CMK (cell line): Measurements from ENCODE around the gene MPPED2.
"Not testable (repeated sequence)": the region's sequence is repeated elsewhere in the genome, so short reads cannot be mapped to it uniquely, and the experiment has no call there.

Experiments used
- DNase-seq: peaks from one replicate; pipeline ENCODE4 v3.0.0-alpha.2; 2010; ENCODE audit warnings: low read depth

MPPED2 gene

DNA sequence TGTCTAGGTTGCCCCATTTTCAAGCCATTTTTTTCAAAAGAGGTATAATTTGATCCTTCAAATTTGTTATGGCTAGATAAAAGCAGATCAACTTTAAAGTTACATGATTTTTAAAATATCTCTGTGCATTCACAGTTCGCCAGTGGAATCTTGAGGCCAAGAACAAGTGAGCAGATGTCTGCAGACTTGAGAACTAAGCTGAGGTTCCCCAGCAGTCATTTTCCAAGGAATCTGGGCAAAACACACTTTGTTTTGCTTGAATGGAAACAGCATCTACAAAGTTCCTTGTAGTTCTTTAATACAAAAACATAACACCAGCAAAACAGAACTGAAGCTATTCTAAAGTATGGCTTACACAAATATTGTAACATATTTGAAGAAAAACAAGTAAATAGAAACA lies 7.7 kb downstream of the MPPED2 start:
- no peak for DNase-seq

DNA sequence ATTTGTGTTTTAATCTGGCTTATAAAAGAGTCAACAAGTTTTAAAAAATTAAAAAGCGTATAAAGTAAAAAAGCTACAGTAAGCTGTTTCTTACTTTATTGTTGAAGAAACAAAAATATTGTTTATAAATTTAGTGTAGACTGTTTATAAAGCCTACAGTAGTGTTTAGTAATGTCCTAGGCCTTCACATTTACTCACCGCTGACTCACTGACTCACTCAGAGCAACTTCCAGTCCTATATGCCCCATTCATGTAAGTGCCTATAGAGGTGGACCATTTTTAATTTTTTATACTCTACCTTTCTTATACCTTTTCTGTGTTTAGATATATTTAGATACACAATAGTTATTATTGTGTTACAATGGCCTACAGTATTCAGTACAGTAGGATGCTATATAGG lies 12.2 kb downstream of the MPPED2 start:
- DNase-seq = no peak

DNA sequence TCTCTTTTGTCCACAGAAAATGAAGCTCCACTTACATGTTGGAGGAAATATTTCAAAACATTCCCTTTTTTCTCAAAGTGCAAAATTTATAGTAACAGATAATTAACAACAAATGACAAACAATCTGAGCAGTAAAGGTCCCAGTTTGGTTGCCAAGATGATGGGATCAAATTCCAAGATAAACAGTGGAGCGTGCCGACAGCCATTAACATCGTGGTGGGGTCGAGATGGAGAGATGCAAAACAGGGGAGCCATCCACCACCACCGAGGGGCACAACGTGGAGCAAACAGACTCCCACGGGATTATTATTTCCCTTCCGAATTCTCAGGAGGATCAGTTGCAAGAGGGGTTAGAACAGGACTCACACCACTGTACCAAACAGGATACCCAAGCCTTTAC lies 17.2 kb downstream of the MPPED2 start:
- DNase-seq = no peak

DNA sequence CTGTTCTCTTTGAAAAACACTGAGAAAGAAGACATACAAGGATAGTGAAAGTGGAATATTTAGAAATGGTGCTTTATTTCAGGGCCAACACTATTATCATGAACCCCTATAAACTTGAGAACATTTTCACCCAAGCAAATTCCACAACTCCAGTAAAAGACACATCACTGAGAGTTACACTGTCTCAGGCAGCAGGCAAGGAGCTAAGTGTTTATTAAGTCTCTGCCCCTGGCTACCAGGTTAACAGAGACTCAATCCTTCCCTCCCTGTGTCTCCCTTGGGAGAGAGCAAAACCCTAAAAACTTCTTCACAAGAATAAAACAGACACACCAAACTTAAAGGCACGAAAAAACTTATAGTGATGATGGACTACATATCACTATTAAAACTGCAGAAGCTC lies 18.5 kb downstream of the MPPED2 start:
- DNase-seq = no peak

DNA sequence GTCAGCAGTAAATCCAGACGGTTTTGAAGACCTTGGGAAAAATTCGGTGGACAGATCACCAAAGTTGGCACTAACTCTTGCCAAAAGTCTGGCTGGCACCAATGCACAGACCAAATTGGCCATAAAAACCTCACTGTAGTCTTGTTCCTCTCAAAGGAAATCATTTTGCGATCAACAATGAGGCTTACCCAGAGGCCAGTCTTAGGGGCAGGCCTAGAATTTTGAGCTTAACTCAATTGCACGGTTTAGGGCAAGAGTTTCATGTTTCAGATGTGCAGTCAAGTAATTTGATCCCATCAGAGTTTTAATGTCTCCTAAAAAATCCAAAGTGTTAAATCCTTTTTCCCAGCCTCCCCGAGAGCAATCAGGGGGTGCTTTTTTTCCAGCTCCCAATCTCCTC lies 19.0 kb downstream of the MPPED2 start:
- no peak for DNase-seq

DNA sequence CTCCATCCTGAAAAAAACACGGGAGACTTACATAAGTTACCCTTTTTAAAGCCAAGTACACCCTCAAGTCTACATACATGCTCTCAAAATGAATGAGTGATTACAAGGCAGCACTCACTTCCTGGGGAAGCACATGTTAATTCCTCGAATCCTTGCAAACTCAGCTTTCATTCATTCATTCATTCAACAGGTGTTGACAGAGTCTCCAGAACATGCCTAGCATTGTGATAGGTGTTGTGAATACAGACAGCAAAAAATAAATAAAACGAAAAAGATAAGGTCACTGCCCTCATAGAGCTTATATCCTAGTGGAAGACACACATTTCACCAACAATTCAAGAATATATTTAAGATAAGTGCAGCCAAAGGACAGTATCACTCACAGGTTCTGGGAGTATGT lies 19.7 kb downstream of the MPPED2 start:
- DNase-seq = no peak

DNA sequence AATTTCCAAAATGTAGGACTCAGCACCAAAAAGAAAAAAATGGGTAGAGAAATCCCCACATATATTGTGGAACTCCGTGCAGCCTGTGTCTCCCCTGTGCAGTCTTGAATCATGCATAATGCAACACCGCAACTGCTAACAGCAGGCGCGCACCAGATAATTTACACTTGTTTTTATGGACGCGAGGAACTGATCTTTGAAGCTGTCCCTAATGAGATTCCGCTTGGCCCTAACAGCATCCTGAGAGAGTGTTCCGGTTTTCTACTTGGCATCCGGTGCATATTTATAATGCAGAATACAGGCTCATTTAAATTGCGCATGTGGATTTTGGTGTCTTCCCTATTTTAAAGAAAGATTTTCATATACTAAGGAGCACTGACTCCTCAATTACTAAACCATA lies 21.1 kb downstream of the MPPED2 start:
- no peak for DNase-seq

DNA sequence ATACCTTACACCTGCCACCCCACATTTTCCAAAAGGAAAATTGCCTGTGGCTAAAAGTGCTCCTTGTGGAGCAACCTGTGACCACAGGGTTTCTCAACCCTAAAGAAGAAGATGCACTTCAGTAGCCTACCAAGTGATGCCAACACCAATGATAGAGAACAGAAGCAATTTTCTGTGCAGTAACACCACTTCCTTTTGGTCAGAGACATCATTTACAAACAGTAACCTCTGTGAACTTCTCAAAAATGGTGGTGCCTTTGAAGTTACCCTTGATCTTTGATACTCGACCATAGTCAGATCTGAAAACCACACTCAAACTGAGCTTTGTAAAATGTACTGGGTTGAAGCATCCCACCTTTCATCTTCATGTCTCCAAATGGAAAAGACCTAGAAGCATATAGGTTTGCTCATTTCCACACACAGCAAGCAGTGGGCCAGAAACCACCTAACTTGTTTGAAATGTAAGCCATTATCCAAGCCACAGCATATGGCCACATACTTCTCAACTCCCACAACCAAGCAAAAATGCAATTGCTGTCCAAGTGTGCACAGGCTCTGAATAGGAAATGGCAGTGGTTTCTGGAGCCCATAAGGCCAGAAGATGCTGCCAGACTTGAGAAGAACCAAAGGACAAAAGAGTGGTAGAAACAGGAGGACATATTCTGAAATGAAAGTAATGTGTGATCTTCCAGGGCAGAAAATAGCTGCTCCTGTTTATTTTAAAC lies 24.3 kb downstream of the MPPED2 start:
- DNase-seq = no peak

DNA sequence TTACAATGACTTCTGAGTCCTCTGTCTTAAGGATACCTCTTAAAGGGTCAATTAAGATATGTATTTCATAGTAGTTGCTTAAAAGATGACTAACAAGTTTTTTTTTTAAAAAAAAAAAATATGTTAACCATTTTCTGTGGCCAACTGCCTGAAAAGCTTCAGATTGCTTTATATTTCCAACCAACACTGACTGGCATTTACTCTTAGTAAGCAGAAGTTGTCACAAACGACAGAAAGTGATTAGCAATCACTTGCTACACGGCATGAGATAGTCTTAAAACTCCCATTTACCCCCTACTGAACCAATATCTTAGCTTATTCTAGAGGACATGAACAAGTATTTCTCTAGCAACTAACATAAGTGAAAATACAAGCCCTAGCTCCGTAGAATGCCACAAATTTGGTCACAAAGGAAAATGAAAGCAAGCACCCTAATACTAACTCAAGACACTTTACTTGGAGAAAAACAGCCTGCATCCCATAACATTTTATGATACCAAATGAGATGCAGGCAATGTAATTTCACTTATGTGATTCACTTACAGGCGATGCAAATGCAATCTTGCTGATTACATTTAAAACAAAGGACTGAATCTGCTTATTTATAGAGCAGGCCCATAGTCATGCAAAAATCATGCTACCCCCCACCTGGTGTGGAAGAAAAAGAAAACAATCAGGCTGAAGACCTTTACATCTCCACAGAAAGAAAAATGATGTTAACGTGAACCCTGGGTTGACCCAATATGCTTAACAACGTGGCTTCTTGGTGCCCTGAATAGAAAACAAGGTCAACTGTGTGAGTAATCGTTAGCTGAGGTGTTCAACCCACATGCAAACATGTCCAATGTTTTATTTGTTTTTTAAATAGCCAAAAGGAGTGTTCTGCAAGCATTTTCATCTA lies 25.7 kb downstream of the MPPED2 start:
- DNase-seq = no peak

DNA sequence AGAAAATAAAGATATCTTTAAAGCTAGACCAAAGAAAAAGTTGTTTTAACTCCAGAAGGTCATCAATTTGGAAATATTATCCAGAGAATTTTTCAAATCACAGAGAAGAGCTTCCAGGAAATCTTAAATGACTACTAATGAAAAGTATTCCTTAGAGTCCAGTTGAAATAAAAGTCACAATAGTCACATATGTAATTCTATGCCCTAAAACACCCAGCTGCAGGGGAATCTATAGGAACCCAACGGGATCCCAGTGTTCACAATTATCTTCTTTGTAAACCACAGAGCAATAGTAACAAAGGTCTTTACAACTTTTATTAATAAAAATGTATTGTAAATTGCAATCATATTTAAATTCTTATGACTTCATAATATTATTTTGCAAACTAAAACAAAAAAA lies 27.1 kb downstream of the MPPED2 start:
- no peak for DNase-seq

DNA sequence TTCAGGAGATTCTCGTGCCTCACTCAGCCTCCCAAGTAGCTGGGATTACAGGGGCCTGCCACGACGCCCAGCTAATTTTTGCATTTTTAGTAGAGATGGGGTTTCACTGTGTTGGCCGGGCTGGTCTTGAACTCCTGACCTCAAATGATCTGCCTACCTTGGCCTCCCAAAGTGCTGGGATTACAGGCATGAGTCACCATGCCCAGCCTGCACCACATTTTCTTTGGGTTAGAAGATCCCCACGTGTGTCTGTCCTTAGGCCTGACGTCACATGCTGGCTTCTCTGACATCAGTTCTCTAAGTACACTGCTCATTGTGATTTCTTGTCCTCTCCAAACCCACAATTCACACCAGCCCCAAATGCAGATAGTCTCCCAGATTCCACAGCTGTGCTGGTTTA lies 31.6 kb downstream of the MPPED2 start:
- not testable (repeated sequence) for DNase-seq

DNA sequence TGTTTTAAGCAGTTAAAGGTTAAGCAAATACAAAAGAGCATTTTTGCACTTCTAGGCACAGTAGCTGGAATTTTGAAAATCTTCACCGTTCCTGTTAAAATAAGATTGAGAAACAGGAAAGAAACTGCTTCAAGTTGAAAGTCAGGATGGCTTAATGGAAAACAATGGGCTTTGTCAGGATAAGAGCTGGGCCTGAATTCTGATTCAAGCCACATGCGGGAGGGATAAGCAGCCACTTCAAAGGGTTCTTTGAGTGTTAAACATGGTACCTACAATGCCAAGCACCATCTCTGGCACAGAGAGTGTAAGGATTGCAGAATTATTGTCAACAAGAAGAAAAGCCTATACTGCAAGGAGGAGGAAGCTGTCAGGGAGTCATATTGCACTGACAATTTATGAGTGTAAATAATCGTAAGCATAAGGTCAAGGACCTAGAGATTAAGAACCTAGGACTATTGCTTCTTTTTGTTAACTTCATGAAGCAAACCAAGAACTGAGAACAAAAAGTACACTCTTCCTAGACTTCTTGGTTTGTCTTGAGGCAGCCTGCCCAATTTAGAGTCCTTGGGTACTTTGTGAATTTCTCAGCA lies 32.5 kb downstream of the MPPED2 start:
- no peak for DNase-seq

DNA sequence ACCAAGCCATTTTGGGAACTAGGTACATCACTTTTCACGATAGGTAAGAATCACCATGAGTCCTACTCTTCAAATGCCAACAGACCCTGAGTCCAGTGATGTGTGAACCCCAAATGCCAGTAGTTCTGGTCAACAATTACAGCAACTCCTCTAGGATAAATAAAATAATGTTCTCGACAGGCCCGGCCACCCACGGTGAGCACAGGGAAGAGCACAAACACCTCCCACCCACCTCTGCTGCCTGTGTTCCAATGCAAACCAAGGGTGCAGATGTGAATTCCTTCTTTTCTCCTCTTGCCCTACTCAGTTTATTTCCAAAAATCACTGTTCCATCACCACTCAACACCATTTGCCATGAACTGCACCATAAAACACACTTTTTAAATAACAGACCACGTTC lies 33.3 kb downstream of the MPPED2 start:
- DNase-seq = no peak

DNA sequence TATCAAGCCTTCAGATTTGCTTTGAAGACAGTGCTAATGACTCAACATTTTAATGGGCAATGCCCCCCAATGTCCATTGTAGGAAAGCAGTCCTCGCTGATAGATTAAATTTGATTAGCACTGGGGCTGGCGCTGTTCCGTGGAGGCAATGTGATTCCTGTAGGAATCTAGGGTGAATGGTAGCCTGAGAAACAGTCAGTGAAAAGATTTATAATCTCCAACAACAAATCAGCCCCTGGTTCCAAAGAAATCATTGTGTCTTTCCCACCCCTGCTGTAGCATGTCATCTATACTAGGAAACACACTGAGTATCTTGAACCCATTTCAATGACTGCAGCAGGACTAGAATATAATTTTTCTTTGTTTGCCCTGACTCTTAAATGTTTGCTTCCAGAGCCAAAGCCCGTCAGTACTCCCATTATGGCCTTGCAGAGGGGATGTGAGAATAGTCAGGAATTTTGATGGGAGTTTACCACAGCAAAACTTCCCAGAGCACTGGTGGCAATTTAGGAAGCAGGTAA lies 36.1 kb downstream of the MPPED2 start:
- no peak for DNase-seq

DNA sequence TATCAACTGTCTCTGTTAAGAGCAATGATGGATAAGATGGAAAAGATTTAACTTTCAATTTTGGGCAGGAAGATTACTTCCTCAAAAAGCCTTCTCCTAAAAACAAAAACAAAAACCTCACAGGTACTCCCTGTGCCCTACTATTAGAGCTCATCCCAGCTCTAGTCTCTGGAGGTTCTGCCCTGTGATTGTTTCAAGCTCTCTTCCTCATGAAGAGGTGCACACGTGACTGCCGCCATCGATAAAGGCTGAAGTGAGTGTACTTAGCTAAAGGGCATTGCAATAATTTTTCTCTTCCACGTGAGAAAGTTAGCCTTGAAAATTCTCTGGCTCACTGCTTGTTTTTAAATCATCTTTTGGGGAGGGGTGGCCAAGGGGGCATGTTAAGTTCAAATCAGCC lies 36.6 kb downstream of the MPPED2 start:
- DNase-seq = no peak

DNA sequence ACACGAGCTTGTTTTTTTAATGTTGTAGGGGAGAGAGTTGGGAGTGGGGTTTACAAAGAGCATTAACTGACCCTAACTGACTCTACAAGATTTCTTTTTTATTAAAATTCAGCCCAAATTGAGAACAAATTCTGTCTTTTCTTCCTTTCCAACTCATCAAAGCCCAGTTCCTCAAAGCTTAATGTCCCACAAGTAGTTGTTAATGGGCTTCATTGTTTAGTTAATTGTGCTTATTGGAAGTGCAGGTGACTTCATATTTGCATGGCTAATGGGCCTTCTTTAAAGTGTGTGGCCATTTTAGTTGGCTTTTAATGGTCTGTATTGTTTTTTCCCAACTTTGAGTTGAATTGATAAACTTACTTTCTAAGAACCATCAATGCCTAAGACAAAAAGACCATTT lies 39.8 kb downstream of the MPPED2 start:
- DNase-seq = no peak

DNA sequence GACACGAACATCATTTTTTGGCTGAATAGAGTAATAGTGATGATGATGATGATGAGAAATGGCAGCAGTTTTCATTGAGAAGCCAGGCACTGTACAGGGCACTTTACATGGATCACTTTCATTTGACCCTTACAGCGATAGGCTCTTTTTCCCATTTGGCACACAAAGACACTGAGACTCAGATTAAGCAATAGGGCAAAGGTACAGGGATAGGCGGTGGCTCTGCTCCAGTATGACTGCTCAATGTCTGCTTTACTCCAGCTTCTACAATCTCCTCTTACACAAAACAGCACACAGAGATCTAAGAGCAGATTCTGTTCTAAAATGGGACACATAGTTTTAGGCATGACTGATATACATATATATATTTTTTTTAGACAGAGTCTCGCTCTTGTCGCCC lies 40.6 kb downstream of the MPPED2 start:
- DNase-seq = no peak

DNA sequence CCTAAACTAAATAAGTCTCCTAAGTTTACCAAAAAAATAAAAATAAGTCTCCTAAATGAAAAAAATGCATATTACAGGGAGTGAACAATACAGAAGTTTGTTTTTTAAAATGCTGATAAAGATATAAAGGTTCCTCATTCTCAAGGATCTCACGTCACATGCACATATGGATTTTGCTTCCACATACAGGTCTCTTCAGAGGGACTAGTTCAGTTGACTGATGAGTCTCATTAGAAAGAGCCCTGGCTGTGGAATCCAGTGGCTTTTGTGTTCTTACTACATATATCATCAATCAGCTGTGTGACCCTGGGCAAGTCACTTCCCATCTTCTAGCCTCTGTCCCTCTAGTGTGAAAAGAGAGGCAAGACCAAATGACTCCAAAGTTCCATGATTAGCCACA lies 43.1 kb downstream of the MPPED2 start:
- DNase-seq = no peak

DNA sequence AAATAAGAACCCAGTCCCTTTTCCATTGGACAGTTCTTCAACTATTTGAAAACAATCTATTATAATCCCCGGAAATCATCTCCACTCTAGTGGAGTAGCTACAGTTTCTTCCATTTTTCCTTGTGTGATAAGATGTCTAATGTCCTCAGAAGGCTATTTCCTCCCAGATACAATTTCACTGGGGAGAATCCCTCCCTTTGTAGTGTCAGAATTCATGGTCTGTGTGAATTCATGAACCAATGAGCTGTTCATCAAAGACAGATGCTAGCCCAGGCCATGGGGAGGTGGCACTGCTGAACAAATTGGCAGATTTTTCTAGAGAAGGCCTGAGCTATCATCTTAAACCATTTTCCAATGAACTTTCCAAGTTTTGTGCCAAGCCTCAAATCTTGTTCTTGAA lies 45.4 kb downstream of the MPPED2 start:
- no peak for DNase-seq

DNA sequence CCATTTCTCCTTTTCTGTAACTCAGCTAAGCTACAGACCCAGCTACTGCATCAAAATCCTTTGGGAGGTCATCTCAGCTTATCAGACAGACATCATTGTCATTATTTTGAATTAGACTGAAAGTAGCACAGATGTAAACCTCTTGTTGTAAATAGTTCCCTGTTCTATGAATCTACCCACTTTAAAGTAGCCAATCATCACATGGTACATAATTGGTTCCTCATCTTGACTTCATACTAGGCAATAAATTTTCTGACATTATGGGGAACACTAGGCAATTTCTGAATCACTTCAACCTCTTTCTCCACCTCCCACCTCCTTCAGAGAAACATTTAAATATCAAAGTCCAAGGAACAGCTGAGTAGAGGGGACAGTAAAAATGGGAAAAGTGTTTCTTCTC lies 47.9 kb downstream of the MPPED2 start:
- no peak for DNase-seq

DNA sequence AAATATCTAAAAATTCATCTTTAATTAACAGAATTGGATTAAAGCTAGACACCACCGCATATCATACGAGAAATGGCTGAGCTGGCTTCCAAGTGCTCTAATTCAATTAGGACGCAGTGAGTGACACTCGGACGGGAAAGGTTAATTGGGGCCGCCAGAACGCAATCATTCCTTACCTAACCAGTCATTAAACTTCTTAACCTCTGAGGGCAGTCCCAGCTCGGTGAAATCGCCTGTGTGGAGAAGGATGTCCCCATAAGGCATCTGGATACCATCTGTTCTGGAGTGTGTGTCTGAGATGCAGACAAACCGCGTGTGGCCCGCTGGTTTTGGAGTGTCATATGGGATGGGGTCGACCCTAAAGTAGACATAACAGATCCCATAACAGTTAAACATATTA lies 50.3 kb downstream of the MPPED2 start:
- no peak for DNase-seq

DNA sequence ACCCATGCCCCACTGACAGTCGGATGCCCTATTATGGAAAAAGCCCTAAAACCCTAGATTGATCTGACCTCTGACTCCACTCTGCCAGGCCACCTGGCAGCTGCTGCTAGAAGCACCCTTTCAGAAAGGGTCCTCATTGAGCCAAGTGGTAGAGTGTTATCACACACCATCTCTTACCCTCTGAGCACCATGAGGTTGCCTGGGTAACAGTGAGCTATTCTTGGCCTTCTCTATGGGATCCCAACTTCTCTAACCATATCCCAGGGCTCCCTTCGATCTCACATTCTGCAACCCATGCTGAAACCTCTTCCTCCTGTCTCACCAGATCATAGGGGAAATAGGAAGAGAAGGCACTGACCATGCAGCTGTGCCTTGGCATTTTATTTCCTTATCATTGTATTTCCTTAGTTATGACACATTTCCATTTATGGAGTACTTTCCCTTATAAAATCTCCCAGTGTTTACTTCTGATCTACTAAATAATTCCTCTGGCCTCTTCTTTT lies 52.7 kb downstream of the MPPED2 start:
- no peak for DNase-seq

DNA sequence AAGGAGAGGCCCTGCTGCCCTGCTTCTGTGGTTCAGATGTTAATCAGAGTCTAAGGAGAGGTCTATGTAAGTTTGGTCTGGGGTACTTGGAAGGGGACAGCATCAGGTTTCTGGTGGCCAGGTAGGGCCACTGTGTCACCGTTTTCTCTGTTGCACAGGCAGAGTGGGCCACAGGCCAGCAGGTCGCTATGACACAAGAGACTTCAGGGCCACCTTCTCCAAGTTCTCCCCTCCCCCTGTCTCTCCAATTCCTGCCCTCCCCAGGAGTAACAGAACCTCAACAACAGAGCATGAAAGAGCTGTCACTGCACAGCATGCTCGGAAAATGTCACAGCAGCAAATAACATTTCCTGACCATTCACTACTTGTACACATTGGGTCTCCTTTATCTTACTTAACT lies 58.6 kb downstream of the MPPED2 start:
- no peak for DNase-seq
